HepG2 (cell line): ENCODE results near the gene RREB1.

Experiments used
- BHLHE40 ChIP-seq: IDR thresholded peaks from 2 replicates; pipeline ENCODE4 v1.6.1; 2011; ENCODE audit warnings: low read length, improper control_type of control experiment
- ETV5 ChIP-seq: IDR thresholded peaks from 2 replicates; pipeline ENCODE4 v1.6.1; 2018; ENCODE audit warnings: missing biosample characterization, missing genetic modification reagents, inconsistent platforms, borderline replicate concordance
- HIVEP1 ChIP-seq: sonication (generic); formaldehyde crosslinking; IDR thresholded peaks from 2 replicates; pipeline ENCODE4 v1.4.0; 2020; ENCODE audit warnings: mild to moderate bottlenecking, missing genetic modification reagents
- MIER2 ChIP-seq: IDR thresholded peaks from 2 replicates; pipeline ENCODE4 v1.6.1; 2016; ENCODE audit warnings: missing biosample characterization, missing genetic modification reagents
- NCOA2 ChIP-seq: sonication (generic); formaldehyde crosslinking; IDR thresholded peaks from 2 replicates; pipeline ENCODE4 v1.8.0; 2022; ENCODE audit warnings: inconsistent platforms
- NR2F1 ChIP-seq, 2 experiments: fragments of 450-650 bp in 1 of 2; formaldehyde crosslinking in 1 of 2; IDR thresholded peaks; 2 replicates each; pipeline versions ENCODE4 v1.5.0 to v1.6.1; 2016 to 2020; ENCODE audit warnings: mild to moderate bottlenecking in 1 of 2, missing compliant biosample characterization in 1 of 2, missing genetic modification reagents in 1 of 2, moderate library complexity in 1 of 2
- ZFP1 ChIP-seq: IDR thresholded peaks from 2 replicates; pipeline ENCODE4 v1.6.1; 2016
- ZNF569 ChIP-seq: sonication (generic); formaldehyde crosslinking; IDR thresholded peaks from 2 replicates; pipeline ENCODE4 v1.5.0; 2020; ENCODE audit warnings: mild to moderate bottlenecking, missing genetic modification reagents, moderate library complexity, borderline replicate concordance
- ZNF768 ChIP-seq: sonication (generic); formaldehyde crosslinking; IDR thresholded peaks from 2 replicates; pipeline ENCODE4 v1.4.0; 2020; ENCODE audit warnings: missing genetic modification reagents

GRCh38 chr6:7138921-7139358 lies 31.2 kb downstream of the RREB1 start:
- TF ChIP-seq ETV5 (peak; percentile 32; the same call in 1 of the 2 replicates), NCOA2 (CRISPR knock-in tag) (peak; percentile 69), MIER2 (CRISPR knock-in tag) (0 out of 2 replicates have a peak, but pooled peaks have one; percentile 17), ZFP1 (CRISPR knock-in tag) (no peak), BHLHE40 (0 out of 2 replicates have a peak, but pooled peaks have one; percentile 12), ZNF768 (CRISPR knock-in tag) (no peak), ZNF569 (no peak), NR2F1 (CRISPR knock-in tag; IDR thresholded peaks at IDR 0.05) (peak; percentile 26 to 58; a peak in 2 of 4 replicates), HIVEP1 (no peak)
